HL-60 (cell line): Measurements from ENCODE around the gene KIF5A.

Source experiments
- CTCF ChIP-seq: IDR thresholded peaks from one replicate; pipeline ENCODE4 v1.5.1; 2011; ENCODE audit warnings: low read length, control low read depth, inconsistent platforms; ENCODE audit not compliant: insufficient read depth
- GABPA ChIP-seq: IDR thresholded peaks from 2 replicates; pipeline ENCODE4 v1.6.1; 2012; ENCODE audit warnings: low read depth
- POLR2AphosphoS5 ChIP-seq: IDR thresholded peaks from 2 replicates; pipeline ENCODE4 v1.6.1; 2012; ENCODE audit warnings: low read depth
- REST ChIP-seq: IDR thresholded peaks from 2 replicates; pipeline ENCODE4 v1.6.1; 2012; ENCODE audit warnings: low read depth; ENCODE audit not compliant: insufficient replicate concordance

GRCh38 chr12:57563358-57563757 lies 13.5 kb downstream of the KIF5A start:
- TF ChIP-seq POLR2AphosphoS5 (no peak), CTCF (no peak), REST (no peak), GABPA (no peak)
